HEK293 (cell line): ENCODE data around the gene TUT1.

Source experiments
- GLIS1 ChIP-seq: fragments of 450-650 bp; formaldehyde crosslinking; IDR thresholded peaks from 2 replicates; pipeline ENCODE4 v1.5.1; 2016; ENCODE audit warnings: missing biosample characterization, missing genetic modification characterization
- MYNN ChIP-seq: fragments of 450-650 bp; formaldehyde crosslinking; IDR thresholded peaks from 2 replicates; pipeline ENCODE4 v1.5.1; 2016; ENCODE audit warnings: missing biosample characterization, missing genetic modification characterization, borderline replicate concordance
- PRDM1 ChIP-seq: fragments of 450-650 bp; formaldehyde crosslinking; IDR thresholded peaks from 2 replicates; pipeline ENCODE4; 2016; ENCODE audit warnings: missing biosample characterization, missing genetic modification characterization
- TCF7L2 ChIP-seq: IDR thresholded peaks from 2 replicates; pipeline ENCODE4 v1.6.1; 2011; ENCODE audit warnings: low read depth, mild to moderate bottlenecking, inconsistent platforms, low read length, moderate library complexity, borderline replicate concordance
- ZIC2 ChIP-seq: fragments of 450-650 bp; formaldehyde crosslinking; IDR thresholded peaks from 2 replicates; pipeline ENCODE4 v1.5.1; 2016; ENCODE audit warnings: missing biosample characterization, missing genetic modification characterization
- ZNF16 ChIP-seq: fragments of 450-650 bp; formaldehyde crosslinking; IDR thresholded peaks from 2 replicates; pipeline ENCODE4 v1.5.1; 2016; ENCODE audit warnings: low read depth, missing biosample characterization, missing genetic modification characterization
- ZNF175 ChIP-seq: fragments of 450-650 bp; formaldehyde crosslinking; IDR thresholded peaks from 2 replicates; pipeline ENCODE4 v1.5.1; 2016; ENCODE audit warnings: missing biosample characterization, missing genetic modification characterization
- ZNF248 ChIP-seq: fragments of 450-650 bp; formaldehyde crosslinking; IDR thresholded peaks from 2 replicates; pipeline ENCODE4 v1.5.1; 2017; ENCODE audit warnings: missing biosample characterization, missing genetic modification characterization
- ZNF529 ChIP-seq: fragments of 450-650 bp; formaldehyde crosslinking; IDR thresholded peaks from 2 replicates; pipeline ENCODE4 v1.5.1; 2017; ENCODE audit warnings: missing genetic modification characterization, missing biosample characterization; ENCODE audit not compliant: insufficient replicate concordance
- ZNF658 ChIP-seq: fragments of 450-650 bp; formaldehyde crosslinking; IDR thresholded peaks from 2 replicates; pipeline ENCODE4; 2016; ENCODE audit warnings: missing biosample characterization, missing genetic modification characterization
- ZNF776 ChIP-seq: fragments of 450-650 bp; formaldehyde crosslinking; IDR thresholded peaks from 2 replicates; pipeline ENCODE4 v1.5.0; 2017; ENCODE audit warnings: missing biosample characterization, missing genetic modification characterization, borderline replicate concordance
- ZNF785 ChIP-seq: fragments of 450-650 bp; formaldehyde crosslinking; IDR thresholded peaks from 2 replicates; pipeline ENCODE4 v1.5.1; 2016; ENCODE audit warnings: missing biosample characterization, missing genetic modification characterization
- ZNF843 ChIP-seq: fragments of 450-650 bp; formaldehyde crosslinking; IDR thresholded peaks from 2 replicates; pipeline ENCODE4 v1.5.1; 2016; ENCODE audit warnings: missing biosample characterization, missing genetic modification characterization
- TF ChIP-seq, protein P1 (sequence below): fragments of 450-650 bp; formaldehyde crosslinking; IDR thresholded peaks from 2 replicates; pipeline ENCODE4 v1.5.1; 2016; ENCODE audit warnings: missing biosample characterization, missing genetic modification characterization, borderline replicate concordance
- TF ChIP-seq, protein P2 (sequence below): fragments of 450-650 bp; formaldehyde crosslinking; IDR thresholded peaks from 2 replicates; pipeline ENCODE4 v1.5.1; 2017; ENCODE audit warnings: missing biosample characterization, missing genetic modification characterization
- TF ChIP-seq, protein P3 (sequence below): fragments of 450-650 bp; formaldehyde crosslinking; IDR thresholded peaks from 2 replicates; pipeline ENCODE4 v1.5.1; 2016; ENCODE audit warnings: missing biosample characterization, missing genetic modification characterization
- TF ChIP-seq, protein P4 (sequence below): fragments of 450-650 bp; formaldehyde crosslinking; IDR thresholded peaks from 2 replicates; pipeline ENCODE4 v1.5.1; 2016; ENCODE audit warnings: missing biosample characterization, missing genetic modification characterization
- TF ChIP-seq, protein P5 (sequence below): fragments of 450-650 bp; formaldehyde crosslinking; IDR thresholded peaks from 2 replicates; pipeline ENCODE4 v1.5.1; 2017; ENCODE audit warnings: missing biosample characterization, missing genetic modification characterization
- TF ChIP-seq, protein P6 (sequence below): fragments of 450-650 bp; formaldehyde crosslinking; IDR thresholded peaks from 2 replicates; pipeline ENCODE4 v1.5.1; 2017; ENCODE audit warnings: missing biosample characterization, missing genetic modification characterization
- TF ChIP-seq, protein P7 (sequence below): fragments of 450-650 bp; formaldehyde crosslinking; IDR thresholded peaks from 2 replicates; pipeline ENCODE4 v1.5.1; 2016; ENCODE audit warnings: missing biosample characterization, missing genetic modification characterization
- TF ChIP-seq, protein P8 (sequence below): fragments of 450-650 bp; formaldehyde crosslinking; IDR thresholded peaks from 2 replicates; pipeline ENCODE4 v1.5.1; 2017; ENCODE audit warnings: missing biosample characterization, missing genetic modification characterization

Gene TUT1

DNA sequence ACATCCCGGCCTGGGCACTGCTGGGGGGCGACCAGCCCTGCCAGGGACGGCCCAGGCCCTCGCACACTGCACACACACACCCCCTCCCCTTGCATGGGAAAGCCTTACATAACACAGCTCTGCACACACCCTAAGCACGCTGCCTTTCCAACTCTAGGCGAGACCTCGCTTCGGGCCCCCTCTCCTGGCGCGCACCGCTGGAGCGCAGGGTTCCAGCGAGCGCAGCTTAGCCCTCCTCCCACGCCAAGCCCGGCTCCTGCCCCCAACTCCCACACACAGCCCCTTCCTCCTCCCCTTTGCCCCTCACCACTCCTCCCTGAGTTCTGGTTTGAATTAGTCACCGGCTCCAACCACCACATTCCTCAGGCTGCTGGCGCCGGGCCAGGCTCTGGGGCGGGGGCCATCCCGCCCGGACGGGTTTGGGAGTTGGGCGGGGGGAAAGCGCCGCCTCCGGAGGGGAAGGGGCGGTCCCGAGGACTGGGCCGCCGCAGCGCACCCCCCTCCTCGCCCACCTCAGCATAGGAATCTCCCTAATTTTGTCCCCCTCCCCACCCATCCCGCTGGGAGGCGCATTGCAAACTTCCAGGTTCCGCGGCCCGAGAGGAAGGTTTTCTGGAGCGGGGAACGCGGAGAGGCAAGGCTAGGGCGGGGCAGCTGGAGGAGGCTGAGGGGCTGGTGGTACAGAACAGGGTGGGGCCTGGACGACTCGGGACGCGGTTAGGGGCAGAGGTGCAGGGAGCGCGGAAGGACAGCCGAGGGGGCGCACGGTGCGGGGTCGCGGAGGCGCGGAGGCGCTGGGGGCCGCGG is 45.7 kb downstream of the TUT1 start (continued):
- TF ChIP-seq, protein P1, sequence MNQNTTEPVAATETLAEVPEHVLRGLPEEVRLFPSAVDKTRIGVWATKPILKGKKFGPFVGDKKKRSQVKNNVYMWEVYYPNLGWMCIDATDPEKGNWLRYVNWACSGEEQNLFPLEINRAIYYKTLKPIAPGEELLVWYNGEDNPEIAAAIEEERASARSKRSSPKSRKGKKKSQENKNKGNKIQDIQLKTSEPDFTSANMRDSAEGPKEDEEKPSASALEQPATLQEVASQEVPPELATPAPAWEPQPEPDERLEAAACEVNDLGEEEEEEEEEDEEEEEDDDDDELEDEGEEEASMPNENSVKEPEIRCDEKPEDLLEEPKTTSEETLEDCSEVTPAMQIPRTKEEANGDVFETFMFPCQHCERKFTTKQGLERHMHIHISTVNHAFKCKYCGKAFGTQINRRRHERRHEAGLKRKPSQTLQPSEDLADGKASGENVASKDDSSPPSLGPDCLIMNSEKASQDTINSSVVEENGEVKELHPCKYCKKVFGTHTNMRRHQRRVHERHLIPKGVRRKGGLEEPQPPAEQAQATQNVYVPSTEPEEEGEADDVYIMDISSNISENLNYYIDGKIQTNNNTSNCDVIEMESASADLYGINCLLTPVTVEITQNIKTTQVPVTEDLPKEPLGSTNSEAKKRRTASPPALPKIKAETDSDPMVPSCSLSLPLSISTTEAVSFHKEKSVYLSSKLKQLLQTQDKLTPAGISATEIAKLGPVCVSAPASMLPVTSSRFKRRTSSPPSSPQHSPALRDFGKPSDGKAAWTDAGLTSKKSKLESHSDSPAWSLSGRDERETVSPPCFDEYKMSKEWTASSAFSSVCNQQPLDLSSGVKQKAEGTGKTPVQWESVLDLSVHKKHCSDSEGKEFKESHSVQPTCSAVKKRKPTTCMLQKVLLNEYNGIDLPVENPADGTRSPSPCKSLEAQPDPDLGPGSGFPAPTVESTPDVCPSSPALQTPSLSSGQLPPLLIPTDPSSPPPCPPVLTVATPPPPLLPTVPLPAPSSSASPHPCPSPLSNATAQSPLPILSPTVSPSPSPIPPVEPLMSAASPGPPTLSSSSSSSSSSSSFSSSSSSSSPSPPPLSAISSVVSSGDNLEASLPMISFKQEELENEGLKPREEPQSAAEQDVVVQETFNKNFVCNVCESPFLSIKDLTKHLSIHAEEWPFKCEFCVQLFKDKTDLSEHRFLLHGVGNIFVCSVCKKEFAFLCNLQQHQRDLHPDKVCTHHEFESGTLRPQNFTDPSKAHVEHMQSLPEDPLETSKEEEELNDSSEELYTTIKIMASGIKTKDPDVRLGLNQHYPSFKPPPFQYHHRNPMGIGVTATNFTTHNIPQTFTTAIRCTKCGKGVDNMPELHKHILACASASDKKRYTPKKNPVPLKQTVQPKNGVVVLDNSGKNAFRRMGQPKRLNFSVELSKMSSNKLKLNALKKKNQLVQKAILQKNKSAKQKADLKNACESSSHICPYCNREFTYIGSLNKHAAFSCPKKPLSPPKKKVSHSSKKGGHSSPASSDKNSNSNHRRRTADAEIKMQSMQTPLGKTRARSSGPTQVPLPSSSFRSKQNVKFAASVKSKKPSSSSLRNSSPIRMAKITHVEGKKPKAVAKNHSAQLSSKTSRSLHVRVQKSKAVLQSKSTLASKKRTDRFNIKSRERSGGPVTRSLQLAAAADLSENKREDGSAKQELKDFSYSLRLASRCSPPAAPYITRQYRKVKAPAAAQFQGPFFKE (tag by site-specific recombination) = no peak
- TF ChIP-seq ZNF175 (tag by site-specific recombination) (no peak), MYNN (tag by site-specific recombination) (no peak), ZIC2 (tag by site-specific recombination) (peak; percentile 86), ZNF843 (tag by site-specific recombination) (peak; percentile 56; the same call in 1 of the 2 replicates), ZNF529 (tag by site-specific recombination) (no peak), ZNF776 (tag by site-specific recombination) (no peak), ZNF658 (tag by site-specific recombination) (no peak), TCF7L2 (no peak), PRDM1 (tag by site-specific recombination) (no peak), GLIS1 (peak; percentile 7), ZNF785 (no peak), ZNF16 (tag by site-specific recombination) (no peak), ZNF248 (tag by site-specific recombination) (no peak)
- TF ChIP-seq, protein P2, sequence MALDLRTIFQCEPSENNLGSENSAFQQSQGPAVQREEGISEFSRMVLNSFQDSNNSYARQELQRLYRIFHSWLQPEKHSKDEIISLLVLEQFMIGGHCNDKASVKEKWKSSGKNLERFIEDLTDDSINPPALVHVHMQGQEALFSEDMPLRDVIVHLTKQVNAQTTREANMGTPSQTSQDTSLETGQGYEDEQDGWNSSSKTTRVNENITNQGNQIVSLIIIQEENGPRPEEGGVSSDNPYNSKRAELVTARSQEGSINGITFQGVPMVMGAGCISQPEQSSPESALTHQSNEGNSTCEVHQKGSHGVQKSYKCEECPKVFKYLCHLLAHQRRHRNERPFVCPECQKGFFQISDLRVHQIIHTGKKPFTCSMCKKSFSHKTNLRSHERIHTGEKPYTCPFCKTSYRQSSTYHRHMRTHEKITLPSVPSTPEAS = peak; percentile 62; the same call in 1 of the 2 replicates
- TF ChIP-seq, protein P3, sequence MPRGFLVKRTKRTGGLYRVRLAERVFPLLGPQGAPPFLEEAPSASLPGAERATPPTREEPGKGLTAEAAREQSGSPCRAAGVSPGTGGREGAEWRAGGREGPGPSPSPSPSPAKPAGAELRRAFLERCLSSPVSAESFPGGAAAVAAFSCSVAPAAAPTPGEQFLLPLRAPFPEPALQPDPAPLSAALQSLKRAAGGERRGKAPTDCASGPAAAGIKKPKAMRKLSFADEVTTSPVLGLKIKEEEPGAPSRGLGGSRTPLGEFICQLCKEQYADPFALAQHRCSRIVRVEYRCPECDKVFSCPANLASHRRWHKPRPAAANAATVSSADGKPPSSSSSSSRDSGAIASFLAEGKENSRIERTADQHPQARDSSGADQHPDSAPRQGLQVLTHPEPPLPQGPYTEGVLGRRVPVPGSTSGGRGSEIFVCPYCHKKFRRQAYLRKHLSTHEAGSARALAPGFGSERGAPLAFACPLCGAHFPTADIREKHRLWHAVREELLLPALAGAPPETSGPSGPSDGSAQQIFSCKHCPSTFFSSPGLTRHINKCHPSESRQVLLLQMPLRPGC (tag by site-specific recombination) = peak; percentile 80; the same call in 1 of the 2 replicates
- TF ChIP-seq, protein P4, sequence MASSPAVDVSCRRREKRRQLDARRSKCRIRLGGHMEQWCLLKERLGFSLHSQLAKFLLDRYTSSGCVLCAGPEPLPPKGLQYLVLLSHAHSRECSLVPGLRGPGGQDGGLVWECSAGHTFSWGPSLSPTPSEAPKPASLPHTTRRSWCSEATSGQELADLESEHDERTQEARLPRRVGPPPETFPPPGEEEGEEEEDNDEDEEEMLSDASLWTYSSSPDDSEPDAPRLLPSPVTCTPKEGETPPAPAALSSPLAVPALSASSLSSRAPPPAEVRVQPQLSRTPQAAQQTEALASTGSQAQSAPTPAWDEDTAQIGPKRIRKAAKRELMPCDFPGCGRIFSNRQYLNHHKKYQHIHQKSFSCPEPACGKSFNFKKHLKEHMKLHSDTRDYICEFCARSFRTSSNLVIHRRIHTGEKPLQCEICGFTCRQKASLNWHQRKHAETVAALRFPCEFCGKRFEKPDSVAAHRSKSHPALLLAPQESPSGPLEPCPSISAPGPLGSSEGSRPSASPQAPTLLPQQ = no peak; the same call in 1 of the 2 replicates
- TF ChIP-seq, protein P5, sequence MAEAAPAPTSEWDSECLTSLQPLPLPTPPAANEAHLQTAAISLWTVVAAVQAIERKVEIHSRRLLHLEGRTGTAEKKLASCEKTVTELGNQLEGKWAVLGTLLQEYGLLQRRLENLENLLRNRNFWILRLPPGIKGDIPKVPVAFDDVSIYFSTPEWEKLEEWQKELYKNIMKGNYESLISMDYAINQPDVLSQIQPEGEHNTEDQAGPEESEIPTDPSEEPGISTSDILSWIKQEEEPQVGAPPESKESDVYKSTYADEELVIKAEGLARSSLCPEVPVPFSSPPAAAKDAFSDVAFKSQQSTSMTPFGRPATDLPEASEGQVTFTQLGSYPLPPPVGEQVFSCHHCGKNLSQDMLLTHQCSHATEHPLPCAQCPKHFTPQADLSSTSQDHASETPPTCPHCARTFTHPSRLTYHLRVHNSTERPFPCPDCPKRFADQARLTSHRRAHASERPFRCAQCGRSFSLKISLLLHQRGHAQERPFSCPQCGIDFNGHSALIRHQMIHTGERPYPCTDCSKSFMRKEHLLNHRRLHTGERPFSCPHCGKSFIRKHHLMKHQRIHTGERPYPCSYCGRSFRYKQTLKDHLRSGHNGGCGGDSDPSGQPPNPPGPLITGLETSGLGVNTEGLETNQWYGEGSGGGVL (tag by site-specific recombination) = peak; percentile 99
- TF ChIP-seq, protein P6, sequence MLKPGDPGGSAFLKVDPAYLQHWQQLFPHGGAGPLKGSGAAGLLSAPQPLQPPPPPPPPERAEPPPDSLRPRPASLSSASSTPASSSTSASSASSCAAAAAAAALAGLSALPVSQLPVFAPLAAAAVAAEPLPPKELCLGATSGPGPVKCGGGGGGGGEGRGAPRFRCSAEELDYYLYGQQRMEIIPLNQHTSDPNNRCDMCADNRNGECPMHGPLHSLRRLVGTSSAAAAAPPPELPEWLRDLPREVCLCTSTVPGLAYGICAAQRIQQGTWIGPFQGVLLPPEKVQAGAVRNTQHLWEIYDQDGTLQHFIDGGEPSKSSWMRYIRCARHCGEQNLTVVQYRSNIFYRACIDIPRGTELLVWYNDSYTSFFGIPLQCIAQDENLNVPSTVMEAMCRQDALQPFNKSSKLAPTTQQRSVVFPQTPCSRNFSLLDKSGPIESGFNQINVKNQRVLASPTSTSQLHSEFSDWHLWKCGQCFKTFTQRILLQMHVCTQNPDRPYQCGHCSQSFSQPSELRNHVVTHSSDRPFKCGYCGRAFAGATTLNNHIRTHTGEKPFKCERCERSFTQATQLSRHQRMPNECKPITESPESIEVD (tag by site-specific recombination) = no peak
- TF ChIP-seq, protein P7, sequence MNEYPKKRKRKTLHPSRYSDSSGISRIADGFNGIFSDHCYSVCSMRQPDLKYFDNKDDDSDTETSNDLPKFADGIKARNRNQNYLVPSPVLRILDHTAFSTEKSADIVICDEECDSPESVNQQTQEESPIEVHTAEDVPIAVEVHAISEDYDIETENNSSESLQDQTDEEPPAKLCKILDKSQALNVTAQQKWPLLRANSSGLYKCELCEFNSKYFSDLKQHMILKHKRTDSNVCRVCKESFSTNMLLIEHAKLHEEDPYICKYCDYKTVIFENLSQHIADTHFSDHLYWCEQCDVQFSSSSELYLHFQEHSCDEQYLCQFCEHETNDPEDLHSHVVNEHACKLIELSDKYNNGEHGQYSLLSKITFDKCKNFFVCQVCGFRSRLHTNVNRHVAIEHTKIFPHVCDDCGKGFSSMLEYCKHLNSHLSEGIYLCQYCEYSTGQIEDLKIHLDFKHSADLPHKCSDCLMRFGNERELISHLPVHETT (tag by site-specific recombination) = 0 out of 2 replicates have a peak, but pooled peaks have one; percentile 27
- TF ChIP-seq, protein P8, sequence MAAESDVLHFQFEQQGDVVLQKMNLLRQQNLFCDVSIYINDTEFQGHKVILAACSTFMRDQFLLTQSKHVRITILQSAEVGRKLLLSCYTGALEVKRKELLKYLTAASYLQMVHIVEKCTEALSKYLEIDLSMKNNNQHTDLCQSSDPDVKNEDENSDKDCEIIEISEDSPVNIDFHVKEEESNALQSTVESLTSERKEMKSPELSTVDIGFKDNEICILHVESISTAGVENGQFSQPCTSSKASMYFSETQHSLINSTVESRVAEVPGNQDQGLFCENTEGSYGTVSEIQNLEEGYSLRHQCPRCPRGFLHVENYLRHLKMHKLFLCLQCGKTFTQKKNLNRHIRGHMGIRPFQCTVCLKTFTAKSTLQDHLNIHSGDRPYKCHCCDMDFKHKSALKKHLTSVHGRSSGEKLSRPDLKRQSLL (tag by site-specific recombination) = peak; percentile 29
